HFF-Myc (cell line): ENCODE results near the gene POLRMT.

Experiments
- DNase-seq: peaks from one replicate; pipeline ENCODE4 v3.0.0-alpha.2; 2011; ENCODE audit warnings: low read depth; ENCODE audit errors: extremely low read depth
- H3K4me3 ChIP-seq: replicated peaks from 2 replicates; pipeline ENCODE4 v1.5.1; 2011; ENCODE audit warnings: low read depth, mild to moderate bottlenecking, control low read depth, low read length
- TF ChIP-seq, protein P1 (sequence below): IDR thresholded peaks from 2 replicates; pipeline ENCODE4 v1.5.1; 2012; ENCODE audit warnings: mild to moderate bottlenecking, low read depth, low read length, control low read depth; ENCODE audit errors: missing control alignments

POLRMT gene

DNA sequence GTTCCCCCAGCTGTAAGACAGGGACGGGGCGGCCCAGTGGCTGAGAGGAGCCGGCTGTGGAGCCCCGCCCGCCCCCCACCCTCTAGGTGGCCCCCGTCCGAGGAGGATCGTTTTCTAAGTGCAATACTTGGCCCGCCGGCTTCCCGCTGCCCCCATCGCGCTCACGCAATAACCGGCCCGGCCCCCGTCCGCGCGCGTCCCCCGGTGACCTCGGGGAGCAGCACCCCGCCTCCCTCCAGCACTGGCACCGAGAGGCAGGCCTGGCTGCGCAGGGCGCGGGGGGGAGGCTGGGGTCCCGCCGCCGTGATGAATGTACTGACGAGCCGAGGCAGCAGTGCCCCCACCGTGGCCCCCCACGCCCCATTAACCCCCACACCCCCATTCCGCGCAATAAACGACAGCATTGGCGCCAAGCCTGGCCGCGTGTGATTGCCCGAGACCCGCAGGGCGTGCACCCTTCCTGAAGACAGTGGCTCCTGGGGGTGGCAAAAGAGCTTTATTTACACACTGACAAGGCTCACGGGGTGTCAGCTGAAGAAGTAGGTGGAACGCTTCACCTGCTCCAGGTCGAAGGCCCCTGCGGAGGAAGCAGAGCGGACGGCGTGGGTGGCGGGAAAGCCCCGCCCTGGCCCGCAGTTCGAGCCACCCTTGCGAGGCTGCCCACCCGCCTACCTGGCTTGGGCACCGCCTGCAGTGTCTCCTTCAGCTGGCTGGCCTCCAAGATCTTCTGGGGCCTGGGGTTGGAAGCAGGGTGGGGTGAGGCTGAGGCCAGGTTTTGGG lies 16.4 kb downstream of the POLRMT start:
- no peak for DNase-seq
- TF ChIP-seq, protein P1, sequence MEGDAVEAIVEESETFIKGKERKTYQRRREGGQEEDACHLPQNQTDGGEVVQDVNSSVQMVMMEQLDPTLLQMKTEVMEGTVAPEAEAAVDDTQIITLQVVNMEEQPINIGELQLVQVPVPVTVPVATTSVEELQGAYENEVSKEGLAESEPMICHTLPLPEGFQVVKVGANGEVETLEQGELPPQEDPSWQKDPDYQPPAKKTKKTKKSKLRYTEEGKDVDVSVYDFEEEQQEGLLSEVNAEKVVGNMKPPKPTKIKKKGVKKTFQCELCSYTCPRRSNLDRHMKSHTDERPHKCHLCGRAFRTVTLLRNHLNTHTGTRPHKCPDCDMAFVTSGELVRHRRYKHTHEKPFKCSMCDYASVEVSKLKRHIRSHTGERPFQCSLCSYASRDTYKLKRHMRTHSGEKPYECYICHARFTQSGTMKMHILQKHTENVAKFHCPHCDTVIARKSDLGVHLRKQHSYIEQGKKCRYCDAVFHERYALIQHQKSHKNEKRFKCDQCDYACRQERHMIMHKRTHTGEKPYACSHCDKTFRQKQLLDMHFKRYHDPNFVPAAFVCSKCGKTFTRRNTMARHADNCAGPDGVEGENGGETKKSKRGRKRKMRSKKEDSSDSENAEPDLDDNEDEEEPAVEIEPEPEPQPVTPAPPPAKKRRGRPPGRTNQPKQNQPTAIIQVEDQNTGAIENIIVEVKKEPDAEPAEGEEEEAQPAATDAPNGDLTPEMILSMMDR: no peak
- H3K4me3 ChIP-seq: no peak overlapping the region

DNA sequence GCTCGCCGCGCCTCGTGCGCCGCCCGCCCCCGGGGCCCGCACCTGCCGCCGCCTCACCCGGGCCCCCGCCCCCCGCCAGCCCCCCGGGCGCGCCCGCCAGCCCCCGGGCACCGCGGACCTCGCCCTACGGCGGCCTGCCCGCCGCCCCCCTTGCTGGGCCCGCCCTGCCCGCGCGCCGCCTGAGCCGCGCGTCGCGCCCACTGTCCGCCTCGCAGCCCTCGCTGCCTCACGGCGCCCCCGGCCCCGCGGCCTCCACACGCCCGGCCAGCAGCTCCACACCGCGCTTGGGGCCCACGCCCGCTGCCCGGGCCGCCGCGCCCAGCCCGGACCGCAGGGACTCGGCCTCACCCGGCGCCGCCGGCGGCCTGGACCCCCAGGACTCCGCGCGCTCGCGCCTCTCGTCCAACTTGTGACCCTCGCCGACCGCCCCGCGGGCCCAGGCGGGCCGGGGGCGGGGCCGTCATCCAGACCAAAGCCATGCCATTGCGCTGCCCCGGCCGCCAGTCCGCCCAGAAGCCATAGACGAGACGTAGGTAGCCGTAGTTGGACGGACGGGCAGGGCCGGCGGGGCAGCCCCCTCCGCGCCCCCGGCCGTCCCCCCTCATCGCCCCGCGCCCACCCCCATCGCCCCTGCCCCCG lies 17.2 kb downstream of the POLRMT start:
- TF ChIP-seq, protein P1: no peak
- no peak overlapping the region for H3K4me3 ChIP-seq
- no peak for DNase-seq

DNA sequence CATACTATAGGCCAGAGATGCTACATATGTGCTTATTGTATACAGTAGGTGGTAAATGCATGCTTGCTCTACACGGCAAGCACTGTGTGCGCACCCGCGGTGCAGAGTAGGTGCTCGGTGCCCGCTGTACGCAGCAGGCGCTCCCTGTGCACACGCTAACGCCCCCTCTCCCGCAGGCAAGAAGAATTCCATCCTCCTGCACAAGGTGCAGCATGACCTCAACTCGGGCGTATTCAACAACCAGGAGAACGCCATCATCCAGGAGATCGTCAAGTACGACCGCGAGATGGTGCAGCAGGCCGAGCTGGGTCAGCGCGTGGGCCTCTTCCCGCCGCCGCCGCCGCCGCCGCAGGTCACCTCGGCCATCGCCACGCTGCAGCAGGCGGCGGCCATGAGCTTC lies 17.7 kb downstream of the POLRMT start:
- DNase-seq: no peak
- TF ChIP-seq, protein P1: no peak
- no peak overlapping the region for H3K4me3 ChIP-seq

DNA sequence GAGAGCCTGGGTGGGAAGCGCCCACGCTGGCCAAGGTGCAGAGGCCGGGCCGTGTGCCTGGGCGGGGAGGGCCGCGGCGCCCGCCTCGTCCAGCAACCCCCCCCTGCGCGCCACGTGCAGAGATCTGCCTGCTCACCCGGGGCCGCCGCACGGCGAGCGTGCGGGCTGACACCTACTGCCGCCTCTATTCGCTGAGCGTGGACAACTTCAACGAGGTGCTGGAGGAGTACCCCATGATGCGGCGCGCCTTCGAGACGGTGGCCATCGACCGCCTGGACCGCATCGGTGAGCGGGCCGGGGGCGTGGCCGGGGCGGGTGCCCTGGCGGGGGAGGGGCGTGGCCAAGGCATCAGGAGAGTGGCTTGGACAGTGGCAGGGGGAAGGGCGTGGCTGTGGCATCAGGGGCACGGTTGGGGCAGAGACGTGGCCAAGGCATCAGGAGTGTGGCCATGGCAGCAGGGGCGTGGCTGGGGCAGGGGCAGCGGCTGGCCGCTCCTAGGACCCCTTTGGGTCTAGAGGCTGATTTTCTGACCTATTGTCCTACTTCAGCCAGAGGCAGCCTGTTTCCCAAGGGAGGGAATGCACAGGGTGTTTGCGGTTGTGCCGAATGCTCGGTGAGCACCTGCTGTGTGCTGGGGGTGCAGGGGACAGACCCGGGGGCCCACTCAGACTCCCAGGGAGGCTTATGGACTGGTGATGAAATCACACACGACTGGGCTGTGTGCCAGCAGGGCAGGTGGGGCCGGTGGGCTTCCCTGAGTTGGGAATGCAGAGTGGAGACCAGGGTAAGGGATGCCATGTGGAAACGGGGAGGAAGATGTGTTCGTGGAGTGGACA lies 19.4 kb downstream of the POLRMT start:
- TF ChIP-seq, protein P1: no peak
- H3K4me3 ChIP-seq: no peak overlapping the region
- DNase-seq: no peak

DNA sequence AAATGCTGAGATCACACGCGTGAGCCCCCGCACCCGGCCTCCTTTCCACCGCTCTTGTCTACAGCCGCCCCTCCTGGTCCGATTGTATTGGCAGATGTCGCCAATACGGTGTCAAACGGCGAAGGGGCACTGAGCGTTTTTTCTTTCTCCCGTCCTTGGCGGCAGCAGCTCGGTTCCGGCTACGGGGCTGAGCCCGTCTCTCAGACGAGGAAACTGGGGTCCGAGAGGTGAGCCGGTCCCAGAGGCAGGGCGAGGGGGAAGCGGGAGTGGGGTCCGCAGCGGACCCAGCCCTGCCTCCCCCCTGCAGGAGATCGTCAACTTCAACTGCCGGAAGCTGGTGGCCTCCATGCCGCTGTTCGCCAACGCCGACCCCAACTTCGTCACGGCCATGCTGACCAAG lies 20.4 kb downstream of the POLRMT start:
- TF ChIP-seq, protein P1: no peak
- no peak overlapping the region for H3K4me3 ChIP-seq
- DNase-seq: no peak

DNA sequence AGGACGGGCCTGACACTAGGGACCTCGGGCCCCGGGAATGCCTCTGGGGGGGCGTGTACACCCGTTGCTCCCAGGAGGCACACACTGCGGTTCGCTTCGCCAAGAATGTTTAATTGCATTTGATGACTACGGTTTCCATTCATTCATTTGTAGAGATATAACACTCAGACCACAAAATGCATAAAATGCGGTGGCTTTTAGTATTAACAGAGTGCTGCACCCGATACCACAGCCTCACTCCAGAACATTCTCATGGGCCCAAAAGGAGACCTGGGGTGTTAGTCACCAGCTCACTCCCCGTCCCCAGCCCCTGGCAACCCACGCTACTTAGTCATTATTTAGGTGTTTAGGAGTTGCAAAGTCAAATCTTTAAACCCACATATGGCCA lies 21.9 kb downstream of the POLRMT start:
- no peak overlapping the region for H3K4me3 ChIP-seq
- TF ChIP-seq, protein P1: no peak
- peak; percentile 56 for DNase-seq
